OCI-LY7 (cell line): Measurements from ENCODE around the gene ARFGAP1. TPM values are rescaled to one million over a fixed set of nuclear protein-coding genes. Genes with fewer than 3 reads are reported as not detected.

Experiments used
- BruUV-seq: library from RNA; stranded (reverse); fragments of 400-500 nt; replicated peaks from 2 replicates; lab custom pipeline; 2021; lab: Mats Ljungman, UMichigan
- CTCF ChIA-PET: fragments of 300-600 bp; sonication (Branson Sonifier 250); formaldehyde crosslinking; loops from one replicate; lab custom pipeline; 2022; ENCODE audit warnings: antibody characterized with exemption; ENCODE audit not compliant: unreplicated experiment; lab: Charles Lee
- POLR2A ChIA-PET: fragments of 300-600 bp; sonication (Branson Sonifier 250); formaldehyde crosslinking; loops from one replicate; lab custom pipeline; 2022; ENCODE audit warnings: antibody characterized with exemption; lab: Charles Lee
- DNase-seq: peaks from one replicate; pipeline ENCODE4 v3.0.0-alpha.2; 2015; ENCODE audit warnings: low spot score
- H2AFZ ChIP-seq: fragments of 200-600 bp; sonication (generic), shearing (Covaris generic); 2 replicates; pipeline ENCODE4 v1.6.1; 2014; ENCODE audit warnings: mild to moderate bottlenecking, antibody characterized with exemption, low read length, moderate library complexity
- H3K27ac ChIP-seq: fragments of 200-600 bp; sonication (generic); 2 replicates; pipeline ENCODE4 v1.5.1; 2014; ENCODE audit warnings: mixed run types, low read depth, mild to moderate bottlenecking, moderate library complexity, low read length, inconsistent platforms; ENCODE audit not compliant: poor library complexity, severe bottlenecking
- H3K36me3 ChIP-seq: fragments of 200-600 bp; sonication (generic); 2 replicates; pipeline ENCODE4 v1.6.1; 2014; ENCODE audit warnings: mild to moderate bottlenecking, antibody characterized with exemption, low read length, moderate library complexity, mixed read lengths; ENCODE audit not compliant: insufficient read depth
- H3K4me1 ChIP-seq: fragments of 200-600 bp; sonication (generic); 2 replicates; pipeline ENCODE4 v1.5.1; 2014; ENCODE audit warnings: mild to moderate bottlenecking, low read length; ENCODE audit not compliant: insufficient read depth, poor library complexity, severe bottlenecking
- H3K4me2 ChIP-seq: fragments of 200-600 bp; sonication (generic); 2 replicates; pipeline ENCODE4 v1.6.1; 2014; ENCODE audit warnings: mild to moderate bottlenecking, low read length
- H3K4me3 ChIP-seq: fragments of 200-600 bp; sonication (generic); 2 replicates; pipeline ENCODE4 v1.5.1; 2014; ENCODE audit warnings: mild to moderate bottlenecking, low read depth, low read length; ENCODE audit not compliant: poor library complexity, severe bottlenecking
- H3K79me2 ChIP-seq: fragments of 200-600 bp; sonication (generic); 2 replicates; pipeline ENCODE4 v1.6.1; 2016; ENCODE audit warnings: low read depth, mild to moderate bottlenecking, low read length, moderate library complexity, mixed read lengths; ENCODE audit not compliant: insufficient read depth
- H3K9me2 ChIP-seq: fragments of 200-600 bp; sonication (generic); 2 replicates; pipeline ENCODE4 v1.6.1; 2016; ENCODE audit warnings: mild to moderate bottlenecking, low read length, mixed read lengths; ENCODE audit not compliant: insufficient read depth
- H3K9me3 ChIP-seq: fragments of 200-600 bp; sonication (generic); 2 replicates; pipeline ENCODE4 v1.6.1; 2014; ENCODE audit warnings: mild to moderate bottlenecking, mixed run types, low read length, mixed read lengths
- H4K20me1 ChIP-seq: fragments of 200-600 bp; sonication (generic); 2 replicates; pipeline ENCODE4 v1.6.1; 2014; ENCODE audit warnings: mild to moderate bottlenecking, antibody characterized with exemption, low read length, moderate library complexity, mixed read lengths; ENCODE audit not compliant: insufficient read depth
- EZH2phosphoT487 ChIP-seq: fragments of 200-600 bp; sonication (generic); IDR thresholded peaks from 2 replicates; pipeline ENCODE4 v1.6.1; 2018; ENCODE audit warnings: low read depth, borderline replicate concordance, mild to moderate bottlenecking, mixed run types, antibody characterized with exemption, low read length, moderate library complexity, mixed read lengths
- intact Hi-C: fragments of 100-400 bp; cut with micrococcal nuclease; formaldehyde crosslinking; loops from one replicate; pipeline ENCODE4 v1.10.0; 2022; ENCODE audit not compliant: unreplicated experiment
- total RNA-seq, 2 experiments: library from RNA; depleted of rRNA in 1 of 2; stranded (reverse); fragments of >200 nt in 1 of 2; shearing (Covaris generic) in 1 of 2; gene quantifications; 2 replicates each; pipeline ENCODE4 v1.2.3, GENCODE V29; 2014 to 2022
- TF ChIP-seq, protein P1 (sequence below): fragments of 200-600 bp; sonication (generic); conservative IDR thresholded peaks from 2 replicates; pipeline ENCODE4 v1.5.1; 2014; ENCODE audit warnings: mild to moderate bottlenecking, antibody characterized with exemption, low read length, moderate library complexity, mixed read lengths

The ARFGAP1 gene
- total RNA-seq, 2 experiments from 2014 or later: 57.9 to 105 TPM

DNA sequence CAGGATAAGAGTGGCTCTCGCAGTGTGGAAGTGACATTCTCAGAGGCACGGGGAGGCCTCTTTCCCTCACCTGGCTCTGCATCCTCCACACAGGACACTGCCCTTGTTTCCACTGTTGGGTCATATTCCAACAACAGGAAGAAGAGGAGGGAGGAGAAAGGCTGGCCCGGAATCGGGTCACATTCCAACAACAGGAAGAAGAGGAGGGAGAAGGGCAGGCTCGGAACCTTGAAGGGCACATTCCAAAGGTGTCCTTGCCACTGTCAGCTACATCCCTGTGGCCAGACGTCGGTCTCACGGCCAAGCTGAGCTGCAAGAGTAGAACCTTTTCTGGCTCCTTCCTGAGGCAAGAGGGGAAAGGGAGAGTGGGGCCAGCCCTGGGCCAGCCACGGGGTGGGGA lies 63.1 kb downstream of the ARFGAP1 start:
- no TSS peak for BruUV-seq
- no peaks in the 10 kb centered on the region for H3K9me3 ChIP-seq
- H4K20me1 ChIP-seq: no peaks in the 10 kb centered on the region
- no peaks in the 10 kb centered on the region for H3K4me1 ChIP-seq
- intact Hi-C loops: no loop called here
- H2AFZ ChIP-seq: no peak overlapping the region
- CTCF ChIA-PET: no interaction called here
- no peak overlapping the region for H3K4me2 ChIP-seq
- H3K4me3 ChIP-seq: no peak overlapping the region
- no peaks in the 10 kb centered on the region for H3K36me3 ChIP-seq
- no peak for DNase-seq
- no peak overlapping the region for H3K27ac ChIP-seq
- POLR2A ChIA-PET: no interaction called here
- no peaks in the 10 kb centered on the region for H3K9me2 ChIP-seq
- TF ChIP-seq, protein P1, sequence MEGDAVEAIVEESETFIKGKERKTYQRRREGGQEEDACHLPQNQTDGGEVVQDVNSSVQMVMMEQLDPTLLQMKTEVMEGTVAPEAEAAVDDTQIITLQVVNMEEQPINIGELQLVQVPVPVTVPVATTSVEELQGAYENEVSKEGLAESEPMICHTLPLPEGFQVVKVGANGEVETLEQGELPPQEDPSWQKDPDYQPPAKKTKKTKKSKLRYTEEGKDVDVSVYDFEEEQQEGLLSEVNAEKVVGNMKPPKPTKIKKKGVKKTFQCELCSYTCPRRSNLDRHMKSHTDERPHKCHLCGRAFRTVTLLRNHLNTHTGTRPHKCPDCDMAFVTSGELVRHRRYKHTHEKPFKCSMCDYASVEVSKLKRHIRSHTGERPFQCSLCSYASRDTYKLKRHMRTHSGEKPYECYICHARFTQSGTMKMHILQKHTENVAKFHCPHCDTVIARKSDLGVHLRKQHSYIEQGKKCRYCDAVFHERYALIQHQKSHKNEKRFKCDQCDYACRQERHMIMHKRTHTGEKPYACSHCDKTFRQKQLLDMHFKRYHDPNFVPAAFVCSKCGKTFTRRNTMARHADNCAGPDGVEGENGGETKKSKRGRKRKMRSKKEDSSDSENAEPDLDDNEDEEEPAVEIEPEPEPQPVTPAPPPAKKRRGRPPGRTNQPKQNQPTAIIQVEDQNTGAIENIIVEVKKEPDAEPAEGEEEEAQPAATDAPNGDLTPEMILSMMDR: no peak
- no peak for TF ChIP-seq EZH2phosphoT487
- no peaks in the 10 kb centered on the region for H3K79me2 ChIP-seq

DNA sequence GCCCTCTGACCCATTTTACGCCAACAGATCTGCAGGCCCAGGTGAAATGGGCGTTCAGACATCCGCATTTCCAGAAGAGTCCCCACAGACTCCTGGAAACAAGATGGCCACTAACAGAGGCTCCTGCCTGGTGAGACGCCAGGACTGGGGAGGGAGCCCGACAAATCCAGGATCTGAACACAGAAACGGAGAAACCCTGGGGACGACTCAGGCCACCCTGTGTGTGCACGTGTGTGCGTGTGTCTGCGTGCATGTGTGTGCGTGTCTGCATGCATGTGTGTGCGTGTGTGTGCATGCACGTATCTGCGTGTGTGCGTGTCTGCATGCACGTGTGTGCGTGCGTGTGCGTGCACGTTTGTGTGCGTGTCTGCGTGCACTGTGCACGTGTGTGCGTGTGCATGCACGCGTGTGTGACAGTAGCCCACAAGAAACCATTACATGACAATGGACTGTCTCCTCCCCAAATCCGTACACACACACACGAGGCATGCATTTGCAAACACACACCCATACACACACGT lies 63.7 kb downstream of the ARFGAP1 start:
- Histone ChIP-seq H3K9me3 (no peaks in the 10 kb centered on the region), H3K9me2 (no peaks in the 10 kb centered on the region), H2AFZ (no peak overlapping the region), H3K4me2 (no peak overlapping the region), H3K4me3 (no peak overlapping the region), H3K36me3 (no peaks in the 10 kb centered on the region), H3K27ac (no peak overlapping the region), H3K79me2 (no peaks in the 10 kb centered on the region), H4K20me1 (no peaks in the 10 kb centered on the region), H3K4me1 (no peaks in the 10 kb centered on the region)
- no peak for DNase-seq
- BruUV-seq: no TSS peak
- TF ChIP-seq, protein P1: no peak
- TF ChIP-seq EZH2phosphoT487: no peak
- CTCF ChIA-PET: no interaction called here
- intact Hi-C loops: no loop called here
- POLR2A ChIA-PET: no interaction called here

- no peak overlapping the region for H3K4me2 ChIP-seq
- no peak overlapping the region for H3K4me3 ChIP-seq
- ChIA-PET POLR2A (no interaction called here), CTCF (no interaction called here)
- H3K79me2 ChIP-seq: no peaks in the 10 kb centered on the region
- no peak for DNase-seq
- H3K9me3 ChIP-seq: no peaks in the 10 kb centered on the region
- no peaks in the 10 kb centered on the region for H3K4me1 ChIP-seq
- no peaks in the 10 kb centered on the region for H4K20me1 ChIP-seq
- no peak overlapping the region for H3K27ac ChIP-seq
- H3K9me2 ChIP-seq: no peaks in the 10 kb centered on the region
- H3K36me3 ChIP-seq: no peaks in the 10 kb centered on the region
- no TSS peak for BruUV-seq
- TF ChIP-seq EZH2phosphoT487: no peak
- TF ChIP-seq, protein P1: no peak
- no peak overlapping the region for H2AFZ ChIP-seq
- intact Hi-C loops: no loop called here
Observed at GRCh38 chr20:63337786-63338420, 65.3 kb downstream of the ARFGAP1 start.
